ENCODE measurements around the gene ZNF740.
"Not testable (repeated sequence)": the region's sequence is repeated elsewhere in the genome, so short reads cannot be mapped to it uniquely, and the experiment has no call there.

The ZNF740 gene

DNA sequence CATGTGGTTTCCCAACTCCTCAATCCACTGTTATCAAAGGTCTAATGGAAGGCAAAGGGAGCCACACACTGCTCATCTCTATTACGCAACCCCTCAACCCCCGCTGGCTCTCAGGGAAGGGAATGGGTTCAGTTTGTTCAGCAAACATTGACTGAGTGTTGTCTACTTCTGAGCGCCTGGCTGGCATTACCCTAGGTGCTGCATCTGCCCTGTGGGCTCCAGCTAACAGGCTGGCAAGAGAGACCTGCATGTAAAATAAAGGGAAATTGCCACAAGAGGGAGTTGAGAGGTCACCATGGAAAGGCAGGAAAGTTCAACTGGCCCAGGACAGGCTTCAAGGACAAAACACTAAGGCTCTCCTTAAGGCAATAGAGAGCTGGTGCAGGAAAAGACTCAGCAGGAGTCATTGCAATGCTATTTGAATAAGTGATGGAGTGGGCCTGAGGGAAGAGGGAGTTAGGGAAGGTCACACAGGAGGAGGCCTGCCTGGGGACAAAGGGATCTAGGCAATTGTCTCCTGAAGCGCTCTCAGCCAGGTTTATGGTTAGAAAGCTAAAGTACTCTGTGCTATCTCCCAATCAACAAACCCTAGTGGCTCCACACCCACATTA lies 5.5 kb upstream of the ZNF740 start:
- H3K27ac ChIP-seq, result peak overlapping the region; percentile 60
- no peak for TF ChIP-seq ZFX (IDR thresholded peaks at IDR 0.05)
- TF ChIP-seq, protein P1, sequence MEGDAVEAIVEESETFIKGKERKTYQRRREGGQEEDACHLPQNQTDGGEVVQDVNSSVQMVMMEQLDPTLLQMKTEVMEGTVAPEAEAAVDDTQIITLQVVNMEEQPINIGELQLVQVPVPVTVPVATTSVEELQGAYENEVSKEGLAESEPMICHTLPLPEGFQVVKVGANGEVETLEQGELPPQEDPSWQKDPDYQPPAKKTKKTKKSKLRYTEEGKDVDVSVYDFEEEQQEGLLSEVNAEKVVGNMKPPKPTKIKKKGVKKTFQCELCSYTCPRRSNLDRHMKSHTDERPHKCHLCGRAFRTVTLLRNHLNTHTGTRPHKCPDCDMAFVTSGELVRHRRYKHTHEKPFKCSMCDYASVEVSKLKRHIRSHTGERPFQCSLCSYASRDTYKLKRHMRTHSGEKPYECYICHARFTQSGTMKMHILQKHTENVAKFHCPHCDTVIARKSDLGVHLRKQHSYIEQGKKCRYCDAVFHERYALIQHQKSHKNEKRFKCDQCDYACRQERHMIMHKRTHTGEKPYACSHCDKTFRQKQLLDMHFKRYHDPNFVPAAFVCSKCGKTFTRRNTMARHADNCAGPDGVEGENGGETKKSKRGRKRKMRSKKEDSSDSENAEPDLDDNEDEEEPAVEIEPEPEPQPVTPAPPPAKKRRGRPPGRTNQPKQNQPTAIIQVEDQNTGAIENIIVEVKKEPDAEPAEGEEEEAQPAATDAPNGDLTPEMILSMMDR (conservative IDR thresholded peaks at IDR 0.05), result peak; percentile 84

DNA sequence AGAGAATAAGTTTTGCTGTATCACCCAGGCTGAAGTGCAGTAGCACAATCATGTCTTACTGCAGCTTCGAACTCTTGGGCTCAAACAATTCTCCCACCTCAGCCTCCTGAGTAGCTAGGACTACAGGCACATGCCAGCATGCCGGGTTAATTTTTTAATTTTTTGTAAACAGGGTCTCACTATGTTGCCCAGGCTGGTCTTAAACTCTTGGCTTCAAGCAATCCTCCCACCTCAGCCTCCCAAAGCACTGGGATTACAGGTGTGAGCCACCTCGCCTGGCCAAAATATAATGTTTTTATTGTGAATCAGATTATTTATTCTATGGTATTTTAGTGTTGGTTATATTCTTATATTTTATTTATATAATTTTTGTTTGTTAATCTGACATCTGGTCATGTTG lies 3.8 kb upstream of the ZNF740 start:
- TF ChIP-seq, protein P1 (conservative IDR thresholded peaks at IDR 0.05), result no peak
- H3K27ac ChIP-seq, result peak overlapping the region; percentile 51

DNA sequence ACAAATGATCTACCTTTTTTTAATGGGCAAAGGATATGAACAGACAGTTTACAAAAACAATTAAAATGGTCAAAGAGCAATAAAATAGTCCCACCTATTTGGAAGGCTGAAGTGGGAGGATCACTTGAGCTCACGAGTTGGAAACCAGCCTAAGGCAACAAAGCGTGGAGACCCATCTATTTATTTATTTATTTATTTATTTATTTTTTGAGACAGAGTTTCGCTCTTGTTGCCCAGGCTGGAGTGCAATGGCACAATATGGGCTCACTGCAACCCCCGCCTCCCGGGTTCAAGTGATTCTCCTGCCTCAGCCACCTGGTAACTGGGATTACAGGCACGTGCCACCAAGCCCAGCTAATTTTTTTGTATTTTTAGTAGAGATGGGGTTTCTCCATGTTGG lies 3.1 kb upstream of the ZNF740 start:
- peak overlapping the region; percentile 40 for H3K27ac ChIP-seq

DNA sequence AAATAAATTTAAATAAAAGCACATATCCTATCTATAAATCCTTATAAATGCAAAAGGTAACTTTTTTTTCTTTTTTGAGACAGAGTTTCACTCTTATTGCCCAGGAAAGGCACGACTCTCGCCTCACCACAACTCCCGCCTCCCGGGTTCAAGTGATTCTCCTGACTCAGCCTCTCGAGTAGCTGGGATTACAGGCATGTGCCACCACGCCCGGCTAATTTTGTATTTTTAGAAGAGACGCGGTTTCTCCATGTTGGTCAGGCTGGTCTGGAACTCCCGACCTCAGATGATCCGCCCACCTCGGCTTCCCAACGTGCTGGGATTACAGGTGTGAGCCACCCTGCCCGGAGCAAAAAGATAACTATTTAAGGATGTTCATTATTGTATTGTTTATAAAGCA lies 1.7 kb upstream of the ZNF740 start:
- H3K27ac ChIP-seq, result not testable (repeated sequence)

DNA sequence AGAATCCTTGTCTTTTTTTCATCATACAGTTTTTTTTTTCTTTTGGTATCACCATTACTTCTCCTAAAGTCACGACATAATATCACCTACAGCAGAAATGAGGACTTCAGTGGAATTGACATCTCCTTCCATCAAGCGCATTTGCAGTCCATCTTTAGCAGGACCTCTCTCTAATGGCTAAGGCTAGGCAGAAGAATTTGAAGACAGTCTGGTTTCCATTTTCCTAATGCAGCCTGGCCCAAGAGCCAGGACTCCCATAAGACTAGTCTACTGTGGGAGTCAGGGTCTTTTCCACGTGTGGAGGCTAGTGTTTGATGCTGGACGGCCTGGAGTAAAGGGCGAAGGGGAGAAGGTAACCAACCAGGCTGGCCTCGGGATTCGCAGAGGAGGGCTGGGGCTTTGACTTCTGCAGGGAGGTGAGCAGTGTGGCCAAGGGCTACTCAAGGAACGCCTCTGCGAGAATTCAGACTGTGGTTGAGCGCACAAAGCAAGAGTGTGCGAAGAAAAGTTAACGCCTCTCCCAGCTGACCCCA lies 769 bp upstream of the ZNF740 start:
- H3K27ac ChIP-seq, result peak overlapping the region; percentile 84

DNA sequence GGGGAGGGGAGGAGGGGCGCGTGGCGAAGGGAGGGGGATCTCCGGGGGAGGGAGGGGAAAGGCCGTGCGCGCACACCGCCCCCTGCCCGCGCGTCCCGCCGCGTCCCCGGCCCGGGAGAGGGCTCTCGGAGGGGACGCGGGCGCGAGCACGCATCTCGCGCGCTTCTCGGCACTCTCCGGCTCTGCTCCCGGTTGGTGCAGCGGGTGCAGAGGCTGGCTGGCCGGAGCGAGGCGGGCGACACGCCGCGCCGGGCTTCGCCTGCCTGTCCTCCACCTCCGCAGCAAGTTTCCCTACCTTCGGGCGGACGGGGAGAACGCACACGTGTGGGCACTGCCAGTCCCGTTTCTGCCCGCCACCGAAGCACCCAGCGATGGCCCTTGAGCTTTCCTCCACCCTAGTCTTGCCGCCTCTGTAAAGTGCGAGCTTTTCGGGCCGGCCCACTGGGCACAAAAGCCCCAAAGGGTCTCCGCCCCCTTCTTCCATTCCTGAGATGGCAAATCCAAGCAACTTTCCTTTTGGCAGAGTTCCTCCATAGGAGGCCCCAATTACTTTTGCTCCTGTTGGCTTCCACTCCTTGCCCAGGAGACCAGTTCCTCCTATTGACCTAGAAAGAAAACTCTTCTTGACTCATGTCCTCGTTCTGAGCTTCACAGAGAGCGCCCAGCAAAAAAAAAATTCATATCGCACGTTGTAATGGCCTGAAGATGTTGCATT lies 566 bp downstream of the ZNF740 start:
- no peak for TF ChIP-seq ZFX (IDR thresholded peaks at IDR 0.05)
- TF ChIP-seq, protein P1 (conservative IDR thresholded peaks at IDR 0.05), result no peak; the same call in 1 of the 2 replicates
- H3K27ac ChIP-seq, result peak overlapping the region; percentile 84

More for the DNA sequence above, 769 bp upstream of the ZNF740 start:
- no peak for TF ChIP-seq ZFX (IDR thresholded peaks at IDR 0.05)
- TF ChIP-seq, protein P1 (conservative IDR thresholded peaks at IDR 0.05), result no peak

DNA sequence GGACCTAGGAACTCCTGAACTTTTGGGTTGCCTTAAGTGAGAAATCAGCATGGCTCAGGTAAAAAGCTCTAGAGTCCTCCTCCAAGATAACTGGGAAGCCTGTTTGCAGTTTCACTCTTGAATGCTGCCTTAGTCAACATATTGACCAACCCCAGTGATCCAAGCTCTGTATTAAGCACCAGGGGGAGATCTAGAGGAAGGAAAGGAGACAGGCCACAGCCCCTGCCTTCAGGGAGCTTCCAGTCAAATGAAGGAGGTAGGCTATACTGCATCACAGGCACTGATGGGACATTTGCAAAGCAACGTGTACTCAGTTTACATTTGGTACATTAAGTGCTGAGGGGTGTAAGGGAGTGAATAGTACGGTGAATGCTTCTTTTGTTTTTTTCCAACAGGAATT lies 1.4 kb downstream of the ZNF740 start:
- TF ChIP-seq, protein P1 (conservative IDR thresholded peaks at IDR 0.05), result no peak
- no peak for TF ChIP-seq ZFX (IDR thresholded peaks at IDR 0.05)
- peak overlapping the region; percentile 84; the same call in 1 of the 2 replicates for H3K27ac ChIP-seq

DNA sequence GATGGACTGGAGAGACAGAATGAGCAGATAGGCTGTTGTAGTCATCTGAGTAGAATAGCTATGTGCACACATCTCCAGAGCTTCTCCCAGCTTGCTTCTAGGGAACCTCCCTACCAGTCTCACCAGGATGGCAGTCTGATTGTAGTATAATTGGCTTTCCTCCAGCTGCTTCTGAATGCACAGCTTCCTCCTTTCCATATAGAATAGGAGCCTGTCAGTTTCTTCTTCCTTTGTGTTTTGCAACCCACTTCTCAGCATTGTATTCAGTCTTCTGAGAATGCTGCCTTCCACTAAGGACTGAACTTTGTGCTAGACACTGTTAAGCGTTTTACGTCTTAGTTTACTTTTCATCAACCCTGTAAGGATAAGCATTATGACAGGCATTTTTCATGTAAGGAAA lies 2.4 kb downstream of the ZNF740 start:
- no peak overlapping the region for H3K27ac ChIP-seq
- TF ChIP-seq ZFX (IDR thresholded peaks at IDR 0.05), result no peak
- TF ChIP-seq, protein P1 (conservative IDR thresholded peaks at IDR 0.05), result no peak

All from C4-2B (cell line).